ENCODE data around the gene PRDM1.

- TF ChIP-seq CTCF (conservative IDR thresholded peaks at IDR 0.05) (no peak), EZH2 (IDR thresholded peaks at IDR 0.05; ENCODE audit: low read depth) (no peak)
Measured at GRCh38 chr6:106104941-106105340, 18.8 kb downstream of the PRDM1 start.
